NOMO-1 treated with dmso at 0.1 percent for 144 hours (cell line): ENCODE results near the gene CELF6.
A peak's percentile ranks its signal among the peaks of the same experiment; 100 is the strongest.

Experiments used
- DNase-seq: peaks from one replicate; lab custom pipeline; 2025; ENCODE audit not compliant: unreplicated experiment; lab: John Stamatoyannopoulos, UW

The CELF6 gene

DNA sequence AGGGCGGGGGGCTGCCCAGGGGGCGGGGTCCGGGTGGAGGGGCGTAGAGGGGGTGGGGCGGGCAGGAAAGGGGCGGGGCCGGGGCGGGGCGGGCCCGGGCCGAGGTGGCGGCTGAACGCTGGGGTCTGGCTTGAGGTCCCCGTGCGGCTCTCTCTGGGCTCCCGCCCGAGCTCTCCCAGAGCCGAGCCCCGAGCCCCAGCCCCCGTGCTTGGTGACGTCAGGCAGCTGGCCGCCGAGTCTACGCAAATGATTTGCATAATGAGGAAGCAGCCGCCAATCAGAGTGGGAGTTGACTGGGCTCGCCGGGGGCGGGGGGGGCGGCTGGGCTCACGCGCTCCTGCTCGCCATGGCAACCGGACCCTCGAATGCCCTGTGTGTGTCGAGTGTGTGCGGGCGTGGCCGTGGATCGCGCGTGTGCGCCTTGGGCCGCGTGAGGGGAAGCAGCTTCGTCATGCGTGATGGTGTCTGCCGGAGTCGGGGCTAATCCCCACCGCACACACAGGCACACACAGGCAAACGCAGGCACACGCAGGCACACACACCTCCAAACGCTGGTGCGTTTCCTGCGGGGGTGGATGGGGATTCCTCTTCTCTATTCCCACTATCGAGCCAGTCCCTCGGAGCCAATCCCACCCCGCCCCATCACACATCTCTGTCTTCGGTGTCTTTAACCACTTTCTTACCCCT lies at the start of gene CELF6:
Gene CELF6, minus strand, starts transcription at position 173 of the 687 bp plus-strand sequence. CDS start 283 bp downstream, outside the sequence.
- peak; percentile 83 for DNase-seq

DNA sequence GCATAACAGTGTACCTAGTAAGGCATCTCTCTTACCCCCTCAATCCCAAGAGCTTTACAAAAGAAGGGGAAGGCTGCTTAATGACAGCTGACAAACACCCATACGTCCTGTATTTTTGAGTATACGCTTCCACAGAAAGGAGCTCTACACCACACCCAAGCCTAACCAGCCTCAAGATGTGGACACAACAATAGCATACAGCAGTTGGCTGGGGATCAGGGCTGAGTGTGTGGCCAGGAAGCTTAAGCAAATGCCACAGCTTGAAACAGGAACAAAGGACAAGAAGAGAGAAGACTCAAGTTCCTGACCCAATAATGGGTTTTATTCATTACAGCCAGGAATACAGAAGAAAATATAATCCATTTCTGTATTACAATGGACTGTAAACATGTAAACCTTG lies 48.9 kb upstream of the CELF6 start:
- DNase-seq: peak; percentile 70

DNA sequence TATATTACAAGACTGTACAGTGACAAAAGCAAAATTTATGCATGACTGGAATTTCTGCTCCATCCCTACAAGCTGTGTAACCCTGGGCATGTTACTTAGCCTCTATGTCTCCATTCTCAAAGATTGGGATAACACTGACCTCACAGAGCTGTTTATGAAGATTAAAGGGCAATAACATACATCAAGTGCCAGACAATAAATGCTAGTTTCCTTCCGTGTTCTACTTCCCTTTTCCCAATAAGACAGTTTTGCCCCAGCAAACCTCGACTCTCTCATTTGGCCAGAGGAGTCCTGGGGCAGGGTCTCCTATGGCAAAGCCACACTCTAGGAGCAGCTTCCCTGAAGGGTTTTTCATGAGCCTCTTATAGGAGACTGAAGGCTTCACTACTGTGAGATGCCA lies 48.4 kb upstream of the CELF6 start:
- DNase-seq: peak; percentile 39

DNA sequence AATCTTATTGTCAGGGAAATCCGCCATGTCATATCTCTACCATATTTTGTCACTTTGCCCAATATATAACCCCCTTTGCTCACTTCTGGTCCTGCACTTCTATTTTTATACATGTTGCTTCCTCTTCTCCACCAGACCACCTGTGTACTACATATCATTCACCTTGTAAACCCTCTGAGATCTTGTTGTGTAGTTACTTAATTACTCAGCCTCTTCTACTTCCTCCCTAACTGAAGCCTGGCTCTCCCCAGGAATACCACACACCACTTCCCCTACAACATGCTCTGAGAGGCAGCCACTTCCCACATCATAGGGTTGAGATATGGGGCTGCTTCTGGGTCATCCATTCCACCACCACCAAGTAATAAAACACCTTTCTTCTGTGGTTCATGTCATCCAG lies 45.9 kb upstream of the CELF6 start:
- DNase-seq: peak; percentile 85

DNA sequence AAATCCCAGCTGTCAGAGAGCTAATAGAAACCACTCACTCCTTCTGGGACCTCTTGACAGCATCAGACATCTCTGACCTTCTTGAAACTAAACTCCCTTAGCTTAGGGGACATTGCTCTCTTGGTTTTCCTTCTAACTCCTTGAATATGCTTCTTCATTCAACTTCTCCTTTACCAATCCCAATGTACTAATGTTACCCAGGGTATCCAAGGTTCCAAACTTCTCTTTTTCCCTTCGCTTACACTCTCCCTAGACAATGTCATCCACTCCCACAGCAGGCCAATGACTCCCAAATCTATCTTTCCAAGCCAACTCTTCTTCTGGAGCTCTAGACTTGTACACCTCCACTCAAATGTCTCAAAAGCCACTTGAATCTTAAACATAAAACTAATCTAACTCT lies 41.2 kb upstream of the CELF6 start:
- DNase-seq: no peak

DNA sequence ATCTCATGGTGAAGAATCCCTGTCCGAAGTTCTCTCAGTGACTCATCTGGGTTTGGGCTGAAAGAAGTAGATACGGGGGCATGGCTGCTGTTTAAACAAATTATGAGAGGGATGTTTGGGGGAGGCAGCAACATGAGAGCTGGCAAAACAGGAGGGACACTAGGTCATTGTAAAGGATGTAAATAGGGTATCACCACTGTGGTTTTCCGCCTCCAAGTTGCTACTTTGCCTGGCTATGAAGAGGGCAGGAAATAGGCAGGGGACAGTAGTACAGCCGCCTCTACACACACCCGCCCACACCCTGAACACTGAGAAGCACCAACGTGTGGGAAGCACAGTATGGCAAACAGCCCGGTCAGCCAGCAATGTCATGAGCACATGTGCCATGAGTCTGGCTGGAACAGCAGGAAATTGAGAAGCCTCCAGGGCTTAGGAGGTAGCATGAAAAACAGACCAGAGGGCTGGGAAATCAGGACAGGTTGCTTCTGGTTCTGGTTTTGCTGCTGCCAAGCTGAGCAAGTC lies 38.8 kb upstream of the CELF6 start:
- DNase-seq: no peak

DNA sequence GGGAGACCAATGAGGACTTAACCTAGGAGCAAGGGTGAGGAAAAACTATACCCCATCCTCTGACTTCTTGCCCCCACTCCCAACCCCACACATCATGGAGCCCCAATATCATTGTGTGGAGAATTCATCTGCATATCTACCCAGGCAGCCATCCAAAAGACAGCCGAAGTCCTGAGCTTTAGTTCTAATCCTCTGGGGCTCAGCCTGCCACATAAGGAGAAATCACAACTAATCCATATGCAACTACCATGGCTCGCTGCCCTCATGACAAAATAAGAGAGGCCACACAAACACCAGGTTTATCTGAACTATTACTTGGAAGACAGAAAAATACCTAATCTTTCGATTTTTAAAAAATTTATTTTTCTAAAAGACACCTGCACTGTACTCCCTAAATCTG lies 38.2 kb upstream of the CELF6 start:
- DNase-seq: no peak

DNA sequence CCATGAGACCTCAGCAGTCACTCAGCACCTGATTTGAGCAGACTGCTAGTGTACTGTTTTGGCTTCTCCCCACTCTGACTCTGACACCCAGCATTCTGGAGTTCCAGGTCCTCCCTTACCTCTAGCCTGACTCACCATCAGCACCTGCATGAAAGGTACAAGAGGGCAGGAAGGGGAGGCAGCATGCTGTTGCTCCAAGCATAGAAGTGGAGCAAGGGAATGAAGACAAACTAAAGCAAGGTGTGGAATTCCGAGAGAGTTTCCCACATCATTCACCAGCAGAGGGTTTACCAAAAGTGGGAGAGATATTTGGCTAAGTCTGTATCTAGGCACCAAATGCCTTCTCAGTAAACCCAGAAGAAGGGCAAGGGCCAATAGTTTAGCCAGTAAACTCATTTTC lies 34.5 kb upstream of the CELF6 start:
- no peak for DNase-seq

DNA sequence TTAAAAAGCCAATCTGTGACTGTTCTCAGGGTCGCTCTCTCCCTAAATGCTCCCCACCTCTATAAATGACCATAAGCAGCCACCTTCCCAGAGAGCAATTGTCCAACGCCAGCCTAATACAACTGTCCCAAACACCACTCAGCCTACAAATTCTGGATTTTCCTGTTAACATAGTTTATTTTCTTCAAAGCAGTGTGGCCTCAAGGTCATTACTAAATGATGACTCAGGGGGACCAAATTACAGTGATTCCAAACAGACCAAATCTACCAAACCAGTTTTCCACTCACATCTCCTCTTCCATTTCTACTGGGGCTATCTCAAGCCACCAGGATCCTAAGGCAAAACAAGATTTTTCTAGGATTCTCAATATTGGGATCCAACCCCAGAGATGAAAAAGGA lies 33.3 kb upstream of the CELF6 start:
- DNase-seq: no peak

DNA sequence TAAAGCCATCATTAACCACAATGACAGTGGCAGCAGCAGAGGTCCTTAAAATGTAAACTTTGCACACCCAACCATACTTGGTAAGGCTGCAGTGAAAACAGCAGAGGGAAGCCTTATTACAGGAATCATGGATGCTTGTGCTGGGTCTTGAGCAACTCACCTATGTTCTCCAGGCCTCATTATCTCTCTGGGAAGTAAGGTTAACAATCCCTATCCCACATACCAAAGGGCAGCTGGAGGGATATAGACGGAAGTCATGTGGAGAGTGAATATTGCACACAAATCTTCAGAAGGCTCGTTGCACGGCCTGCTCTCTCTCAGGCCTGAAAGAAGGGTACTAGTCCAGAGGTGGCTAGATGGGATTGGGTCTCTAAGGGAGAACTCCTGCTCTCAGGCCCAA lies 25.8 kb upstream of the CELF6 start:
- no peak for DNase-seq

DNA sequence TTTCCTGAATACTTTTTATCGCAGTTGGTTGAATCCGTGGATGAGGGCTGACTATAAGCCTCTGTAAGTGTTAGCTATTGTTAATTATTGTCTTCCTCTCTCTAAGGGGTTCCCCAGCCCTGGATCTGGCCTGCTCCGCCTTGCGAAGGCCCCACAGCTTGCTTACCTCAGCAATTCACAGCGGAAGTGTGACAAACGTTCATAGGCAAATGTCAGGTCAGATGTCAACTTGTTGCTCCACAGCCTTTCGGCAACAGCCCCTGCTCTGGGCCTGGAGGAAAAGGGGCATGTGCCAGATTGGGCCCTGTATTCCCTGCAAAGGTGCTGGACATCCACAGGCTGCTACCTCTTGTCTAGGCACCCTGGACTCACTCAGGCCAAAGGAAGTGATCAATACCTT lies 25.3 kb upstream of the CELF6 start:
- no peak for DNase-seq

DNA sequence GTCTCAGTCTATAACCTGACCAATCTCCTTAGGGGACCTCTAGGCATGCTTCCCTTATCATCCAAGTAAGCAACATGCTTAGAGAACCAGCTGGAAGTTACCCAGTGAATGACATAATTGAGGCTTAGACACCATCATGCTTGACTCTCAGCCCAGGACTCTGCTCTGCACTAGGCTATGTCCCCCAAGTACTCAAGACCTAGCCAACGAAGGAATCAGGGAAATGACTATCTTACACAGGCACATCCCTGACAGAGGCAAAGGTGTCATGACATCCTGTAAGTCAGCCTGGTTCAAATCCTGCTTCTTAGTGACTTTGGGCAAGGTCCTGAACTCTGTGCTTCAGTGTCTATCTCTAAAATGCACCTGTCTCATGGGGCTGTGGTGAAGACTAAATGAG lies 24.6 kb upstream of the CELF6 start:
- DNase-seq: no peak

DNA sequence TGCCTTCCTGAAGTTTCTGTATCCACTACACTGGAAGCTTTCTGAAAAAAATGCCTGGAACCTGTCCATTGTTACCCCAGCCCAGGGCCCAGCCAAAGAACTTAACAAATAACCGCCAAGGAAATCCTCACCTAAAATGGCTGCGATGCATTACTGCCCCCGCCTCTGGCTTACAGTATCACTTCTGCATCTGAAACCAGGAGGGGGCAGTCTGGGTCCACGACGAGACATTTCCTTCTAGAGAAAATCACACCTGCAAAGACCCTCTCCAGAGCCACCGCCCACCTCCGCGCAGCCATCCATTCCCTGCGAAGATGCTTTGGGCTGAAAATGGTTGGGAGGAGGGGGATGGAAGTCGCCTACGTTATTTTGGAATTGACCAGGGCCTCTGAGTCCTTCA lies 22.4 kb upstream of the CELF6 start:
- no peak for DNase-seq

DNA sequence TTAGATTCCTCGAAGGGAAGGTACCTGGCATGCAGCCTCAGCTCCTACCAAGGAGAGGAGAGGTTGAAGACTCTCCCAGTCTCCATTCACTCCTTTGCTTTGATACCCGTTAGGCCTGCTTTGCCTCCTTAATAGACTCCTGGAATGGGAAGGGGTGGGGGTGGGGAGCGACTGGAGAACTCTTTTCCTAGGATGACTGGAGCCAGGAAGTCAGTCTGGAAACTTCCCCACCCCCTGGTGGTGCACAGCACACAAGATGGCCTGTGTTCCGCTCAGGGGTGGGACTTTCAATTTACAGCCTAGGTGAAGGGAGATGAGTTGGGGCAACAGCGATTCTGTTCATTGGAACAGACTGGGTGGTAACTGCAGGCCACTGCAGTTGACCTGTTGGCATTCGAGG lies 21.4 kb upstream of the CELF6 start:
- no peak for DNase-seq

DNA sequence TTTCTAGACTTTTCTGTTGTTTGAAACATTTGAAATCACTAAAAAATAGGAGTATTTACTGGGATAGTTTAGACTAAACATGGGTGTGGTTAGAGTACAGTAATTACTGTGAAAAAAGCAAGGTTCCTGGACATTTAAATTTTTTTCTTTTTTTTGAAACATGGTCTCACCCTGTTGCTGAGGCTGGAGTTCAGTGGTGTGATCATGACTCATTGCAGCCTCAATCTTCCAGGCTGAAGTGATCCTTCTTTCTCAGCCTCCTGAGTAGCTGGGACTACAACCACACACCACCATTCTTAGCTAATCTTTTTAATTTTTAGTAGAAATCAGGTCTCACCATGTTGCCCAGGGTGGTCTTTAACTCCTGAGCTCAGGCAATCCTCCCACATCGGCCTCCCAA lies 20.4 kb upstream of the CELF6 start:
- no peak for DNase-seq

DNA sequence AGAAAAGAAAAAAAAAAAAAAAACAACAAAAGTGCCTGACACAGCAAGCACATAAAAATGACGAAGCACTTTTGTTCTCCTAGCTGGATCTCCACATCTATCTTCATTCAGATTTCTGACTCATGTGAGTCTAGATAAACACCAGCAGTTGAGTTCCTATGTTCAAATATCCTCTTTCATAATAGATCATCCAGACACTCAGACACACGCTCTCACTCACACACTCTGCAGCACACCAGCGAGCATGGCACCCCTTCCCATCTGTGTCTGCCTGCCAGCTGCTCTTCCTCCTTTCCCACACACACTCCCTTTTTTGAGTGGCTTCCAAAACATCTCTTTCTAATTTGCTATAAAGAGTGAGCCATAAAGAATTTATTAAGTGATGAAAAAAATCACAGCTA lies 19.8 kb upstream of the CELF6 start:
- DNase-seq: no peak

DNA sequence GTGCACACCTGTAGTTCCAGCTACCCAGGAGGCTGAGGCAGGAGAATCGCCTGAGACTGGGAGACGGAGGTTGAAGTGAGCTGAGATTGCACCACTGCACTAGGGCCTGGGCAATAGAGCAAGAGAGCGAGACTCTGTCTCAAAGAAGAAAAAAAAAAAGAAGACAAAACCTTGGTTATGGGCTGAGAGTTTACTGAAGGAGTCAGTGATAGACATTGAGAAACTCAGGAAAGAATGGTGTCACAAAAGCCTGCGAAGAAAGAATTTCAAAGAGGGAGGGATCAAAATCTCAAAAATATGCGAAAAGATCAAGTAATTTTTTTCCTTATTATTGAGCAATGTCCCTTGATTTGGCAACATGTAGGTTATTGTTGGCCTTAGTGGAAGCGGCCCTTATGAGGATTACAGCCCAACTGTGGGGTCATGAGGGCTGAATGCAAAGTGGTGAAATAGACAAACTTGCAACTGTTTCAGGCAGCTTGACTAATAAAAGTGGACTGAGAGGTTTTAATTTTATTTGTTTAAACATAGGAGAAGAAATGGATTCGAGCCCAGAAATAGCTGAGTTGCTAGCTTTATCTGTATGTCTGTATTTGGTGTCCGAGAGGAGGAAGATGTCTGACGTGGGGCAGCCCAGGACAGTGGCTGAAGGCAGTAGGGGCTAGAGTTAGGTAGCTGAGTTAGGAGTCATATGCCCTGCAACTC lies 18.8 kb upstream of the CELF6 start:
- no peak for DNase-seq

DNA sequence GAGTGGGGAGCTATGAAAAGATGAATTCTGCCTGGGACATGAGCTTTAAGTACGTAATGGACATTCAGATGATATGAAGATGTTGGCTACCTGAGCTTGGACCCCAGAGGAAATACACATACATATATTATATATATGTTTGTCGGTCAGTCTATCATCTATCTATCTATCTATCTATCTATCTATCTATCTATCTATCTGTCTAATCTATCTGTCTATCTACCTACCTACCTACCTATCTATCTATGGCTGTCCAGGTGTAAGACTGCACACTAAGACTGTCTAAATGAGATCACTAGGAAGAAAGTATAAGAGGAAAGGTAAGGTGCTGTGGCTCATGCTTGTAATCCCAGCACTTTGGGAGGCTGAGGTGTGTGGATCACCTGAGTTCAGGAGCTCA lies 18.2 kb upstream of the CELF6 start:
- no peak for DNase-seq

DNA sequence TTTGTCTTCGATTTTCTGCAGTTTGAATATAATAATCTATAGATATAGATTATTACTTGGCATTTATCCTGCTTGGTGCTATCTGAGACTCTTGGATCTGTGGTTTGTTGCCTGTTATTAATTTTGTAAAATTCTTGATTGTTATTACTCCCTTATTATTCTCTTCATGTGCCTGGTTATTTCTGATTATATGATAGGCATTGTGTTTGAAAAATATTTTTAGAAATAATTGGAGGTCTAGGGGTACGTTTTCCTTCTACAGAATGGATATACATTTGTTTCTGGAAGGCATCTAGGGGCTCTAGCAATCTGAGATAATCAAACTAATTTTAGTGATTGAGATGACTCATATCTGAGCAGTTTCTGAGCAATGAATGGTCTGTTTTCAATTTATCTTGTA lies 14.9 kb upstream of the CELF6 start:
- no peak for DNase-seq

DNA sequence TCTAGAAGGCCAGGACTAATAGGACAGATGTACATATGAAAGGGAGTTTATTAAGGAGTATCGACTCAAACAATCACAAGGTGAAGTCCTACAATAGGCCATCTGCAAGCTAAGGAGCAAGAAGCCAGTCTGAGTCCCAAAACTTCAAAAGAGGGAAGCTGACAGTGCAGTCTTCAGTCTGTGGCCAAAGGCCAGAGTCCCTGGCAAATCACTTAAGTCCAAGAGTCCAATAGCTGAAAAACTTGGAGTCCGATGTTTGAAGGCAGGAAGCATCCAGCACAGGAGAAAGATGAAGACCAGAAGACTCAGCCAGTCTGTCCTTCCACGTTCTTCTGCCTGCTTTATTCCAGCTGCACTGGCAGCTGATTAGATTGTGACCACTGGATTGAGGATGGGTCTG lies 11.1 kb upstream of the CELF6 start:
- no peak for DNase-seq

DNA sequence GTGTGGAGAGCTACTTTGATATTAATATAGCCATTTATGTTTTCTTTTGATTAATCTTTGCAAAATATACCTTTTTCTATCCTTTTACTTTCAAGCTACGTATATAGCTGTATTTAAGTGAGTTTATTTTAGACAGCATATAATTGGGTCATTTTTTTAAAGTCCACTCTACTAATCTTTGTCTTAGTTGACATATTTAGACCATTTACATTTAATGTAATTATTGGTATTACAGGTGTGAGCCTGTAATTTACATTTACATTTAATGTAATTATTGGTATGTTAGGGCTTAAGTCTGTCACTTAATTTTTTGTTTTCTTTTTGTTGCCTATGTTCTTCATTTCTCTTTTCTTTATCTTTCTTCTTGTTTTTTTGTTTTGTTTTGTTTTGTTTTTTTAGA lies 3.8 kb upstream of the CELF6 start:
- no peak for DNase-seq

DNA sequence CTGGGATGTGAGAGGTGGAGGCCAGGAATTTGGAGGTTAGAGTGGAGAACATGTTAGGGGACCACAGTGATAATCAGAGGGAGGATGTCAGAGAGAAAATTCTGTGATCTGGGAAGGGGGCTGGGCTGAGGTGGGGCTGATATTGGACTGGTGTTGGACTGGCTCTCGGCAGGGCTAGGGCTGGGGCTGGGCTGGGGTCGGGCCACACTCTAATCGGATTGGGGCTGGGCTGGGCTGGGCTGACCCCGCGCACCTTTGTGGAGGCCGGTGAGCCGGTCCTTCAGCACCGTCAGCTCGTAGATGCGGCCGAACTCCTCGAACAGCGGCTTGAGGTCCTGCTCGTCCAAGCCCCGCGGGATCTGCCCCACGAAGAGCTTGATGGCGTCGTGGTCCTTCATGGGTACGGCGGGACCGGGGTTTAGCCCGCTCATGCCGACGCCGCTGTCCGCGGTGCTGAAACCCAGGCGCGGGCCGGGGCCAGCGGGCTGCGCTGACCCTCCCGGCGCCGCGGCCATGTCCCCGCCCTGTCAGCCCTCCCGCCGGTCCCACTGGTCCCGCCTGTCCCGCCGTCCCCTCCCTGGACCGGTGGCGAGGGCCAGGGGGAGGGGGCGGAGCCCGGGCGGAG lies 485 bp downstream of the CELF6 start:
- DNase-seq: peak; percentile 15
